Naive thymus-derived CD4-positive, alpha-beta T cell (primary cell): Measurements from ENCODE around the gene TMEM240. TPM values are rescaled to one million over a fixed set of nuclear protein-coding genes. Genes with fewer than 3 reads are reported as not detected.
A peak's percentile ranks its signal among the peaks of the same experiment; 100 is the strongest.

ENCODE experiments used
- ATAC-seq: fragments of 150-1000 bp; cut with Tn5 transposase; 2 replicates; pipeline ENCODE4 v1.10.0; 2021; ENCODE audit warnings: mild to moderate bottlenecking, moderate library complexity
- CTCF ChIA-PET: fragments of 350-600 bp; sonication (Branson Sonifier 250); formaldehyde crosslinking; loops from one replicate; lab custom pipeline; 2021; ENCODE audit warnings: antibody characterized with exemption; lab: Charles Lee
- POLR2A ChIA-PET: fragments of 350-600 bp; sonication (Branson Sonifier 250); formaldehyde crosslinking; loops from one replicate; lab custom pipeline; 2021; ENCODE audit warnings: antibody characterized with exemption, inconsistent platforms; lab: Charles Lee
- DNase-seq, 9 donors: peaks; one replicate each; pipeline versions ENCODE4 v3.0.0 to v3.0.0-alpha.2; 2020 to 2022; ENCODE audit warnings: mixed read lengths in 1 of 9
- H3K27ac ChIP-seq: one replicate; pipeline ENCODE4 v1.7.0; 2013; ENCODE audit warnings: mild to moderate bottlenecking, low read depth, low read length, moderate library complexity
- H3K27me3 ChIP-seq, 2 donors: one replicate each; pipeline ENCODE4 v1.7.0; 2013; ENCODE audit warnings: low read length in 2 of 2, mild to moderate bottlenecking in 2 of 2, moderate library complexity in 2 of 2; ENCODE audit not compliant: control insufficient read depth in 2 of 2, insufficient read depth in 2 of 2
- H3K36me3 ChIP-seq, 3 experiments: 1 replicate in 2 of 3; 2 replicates in 1 of 3; pipeline ENCODE4 v1.7.0; 2013; ENCODE audit warnings: low read length in 3 of 3, mild to moderate bottlenecking in 3 of 3, moderate library complexity in 1 of 3; ENCODE audit not compliant: insufficient read depth in 3 of 3, control insufficient read depth in 2 of 3
- H3K4me1 ChIP-seq, 2 donors: one replicate each; pipeline ENCODE4 v1.7.0; 2013; ENCODE audit warnings: low read length in 2 of 2, mild to moderate bottlenecking in 2 of 2, moderate library complexity in 1 of 2; ENCODE audit not compliant: control insufficient read depth in 2 of 2, insufficient read depth in 2 of 2
- H3K4me3 ChIP-seq: 2 replicates; pipeline ENCODE4 v1.7.0; 2013; ENCODE audit warnings: mild to moderate bottlenecking, low read length
- H3K9me3 ChIP-seq, 3 experiments: 1 replicate in 2 of 3; 2 replicates in 1 of 3; pipeline ENCODE4 v1.7.0; 2013; ENCODE audit warnings: low read length in 3 of 3; ENCODE audit not compliant: control insufficient read depth in 2 of 3
- H3K27ac Mint-ChIP-seq, 9 donors: one replicate each; pipeline ENCODE4 v1.8.0; 2020 to 2022; ENCODE audit warnings: mixed read lengths in 9 of 9, mild to moderate bottlenecking in 8 of 9, moderate library complexity in 5 of 9, inconsistent platforms in 2 of 9
- H3K27me3 Mint-ChIP-seq, 5 donors: one replicate each; pipeline ENCODE4 v1.8.0; 2021 to 2022; ENCODE audit warnings: mixed read lengths in 5 of 5, mild to moderate bottlenecking in 1 of 5
- H3K36me3 Mint-ChIP-seq, 5 donors: one replicate each; pipeline ENCODE4 v1.8.0; 2020 to 2022; ENCODE audit warnings: mixed read lengths in 5 of 5, mild to moderate bottlenecking in 3 of 5, inconsistent platforms in 1 of 5
- H3K4me1 Mint-ChIP-seq, 7 donors: one replicate each; pipeline ENCODE4 v1.8.0; 2020 to 2022; ENCODE audit warnings: mixed read lengths in 7 of 7, mild to moderate bottlenecking in 3 of 7, inconsistent platforms in 1 of 7
- H3K4me3 Mint-ChIP-seq, 10 donors: one replicate each; pipeline ENCODE4 v1.8.0; 2020 to 2022; ENCODE audit warnings: mild to moderate bottlenecking in 10 of 10, mixed read lengths in 10 of 10, moderate library complexity in 6 of 10, inconsistent platforms in 2 of 10
- H3K9me3 Mint-ChIP-seq, 11 donors: one replicate each; pipeline ENCODE4 v1.8.0; 2020 to 2022; ENCODE audit warnings: mixed read lengths in 11 of 11, mild to moderate bottlenecking in 4 of 11, inconsistent platforms in 1 of 11, moderate library complexity in 1 of 11
- intact Hi-C, 2 donors: fragments of 100-400 bp; cut with micrococcal nuclease; formaldehyde crosslinking; loops; one replicate each; pipeline ENCODE4 v1.15.1; 2023
- polyA plus RNA-seq, 2 donors: library from polyadenylated mRNA; unstranded; fragments of 300-500 nt; fragmentation: Illumina TruSeq; gene quantifications; one replicate each; pipeline ENCODE4 v1.2.3, GENCODE V29; 2021
- total RNA-seq, 6 experiments: library from RNA in 5 of 6; stranded (reverse) in 5 of 6; gene quantifications; 1 replicate in 5 of 6; 2 replicates in 1 of 6; pipeline ENCODE4 v1.2.3 and lab custom pipeline; 2021 to 2026

The TMEM240 gene
- total and polyA plus RNA-seq, 7 experiments from 2014 or later = 0.66 to 2.8 (median 1.1) TPM; not detected in 2

DNA sequence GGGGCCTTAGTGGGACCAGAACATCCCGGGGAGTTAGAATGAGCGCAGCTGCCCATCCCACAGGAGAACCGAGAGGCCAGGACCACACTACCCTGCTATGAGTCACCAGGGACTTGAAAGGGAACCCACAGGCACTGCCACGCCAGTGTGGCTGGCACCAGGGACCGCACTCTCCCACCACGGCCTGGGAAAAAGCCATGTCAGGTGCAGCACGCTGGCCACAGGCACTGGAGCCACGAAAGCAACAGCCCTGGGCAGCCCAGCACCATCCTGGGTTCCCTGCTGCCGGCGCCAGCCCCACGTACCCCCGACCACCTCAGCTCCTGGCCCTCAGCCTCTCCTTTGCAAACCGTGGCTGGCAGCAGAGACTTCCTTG, 14.1 kb upstream of the TMEM240 start:
- ATAC-seq (no peak), DNase-seq (no peak)
- no peak overlapping the region for H3K27ac ChIP-seq
- Mint-ChIP-seq H3K27ac (no peak overlapping the region), H3K4me1 (peaks cover 0 to 8% (median 0%) of the 10 kb centered on the region in 7 donors), H3K27me3 (no peaks in the 10 kb centered on the region), H3K4me3 (no peak overlapping the region), H3K36me3 (no peaks in the 10 kb centered on the region), H3K9me3 (no peaks in the 10 kb centered on the region)
- H3K4me1 ChIP-seq = no peaks in the 10 kb centered on the region
- CTCF ChIA-PET = interaction anchor here (0.6 kb wide), 1 partner anchor 117 kb away, joined by 4 read pairs; no protein-coding TSS in a partner anchor
- H3K27me3 ChIP-seq = no peaks in the 10 kb centered on the region
- peaks cover 0 to 6% (median 0%) of the 10 kb centered on the region in 3 experiments for H3K36me3 ChIP-seq
- no peaks in the 10 kb centered on the region for H3K9me3 ChIP-seq
- POLR2A ChIA-PET = no interaction called here
- H3K4me3 ChIP-seq = no peak overlapping the region
- intact Hi-C loops = no loop called here

GRCh38 chr1:1553821-1554494, 13.5 kb upstream of the TMEM240 start:
- no peaks in the 10 kb centered on the region for H3K36me3 Mint-ChIP-seq
- H3K9me3 ChIP-seq = no peaks in the 10 kb centered on the region
- peaks cover 0 to 6% (median 0%) of the 10 kb centered on the region in 3 experiments for H3K36me3 ChIP-seq
- H3K27me3 Mint-ChIP-seq = no peaks in the 10 kb centered on the region
- no peak overlapping the region for H3K4me3 Mint-ChIP-seq
- intact Hi-C loops = no loop called here
- H3K27ac Mint-ChIP-seq = peak overlapping the region in 3 of 9 donors; percentile 31 to 79 (median 55)
- H3K27me3 ChIP-seq = no peaks in the 10 kb centered on the region
- H3K4me1 ChIP-seq = no peaks in the 10 kb centered on the region
- H3K9me3 Mint-ChIP-seq = no peaks in the 10 kb centered on the region
- H3K4me1 Mint-ChIP-seq = peaks cover 0 to 6% (median 0%) of the 10 kb centered on the region in 7 donors
- no peak for ATAC-seq
- CTCF ChIA-PET = no interaction called here
- no peak overlapping the region for H3K4me3 ChIP-seq
- DNase-seq = no peak
- H3K27ac ChIP-seq = no peak overlapping the region
- POLR2A ChIA-PET = interaction anchor here (1.0 kb wide), 1 partner anchor 9 kb away, joined by 8 read pairs; no protein-coding TSS in a partner anchor

GRCh38 chr1:1552263-1552639, 11.8 kb upstream of the TMEM240 start:
- Histone ChIP-seq H3K4me3 (no peak overlapping the region), H3K27me3 (no peaks in the 10 kb centered on the region), H3K27ac (no peak overlapping the region), H3K36me3 (peaks cover 0 to 6% (median 0%) of the 10 kb centered on the region in 3 experiments), H3K4me1 (no peaks in the 10 kb centered on the region), H3K9me3 (no peaks in the 10 kb centered on the region)
- H3K4me3 Mint-ChIP-seq = no peak overlapping the region
- H3K9me3 Mint-ChIP-seq = no peaks in the 10 kb centered on the region
- no peak overlapping the region for H3K27ac Mint-ChIP-seq
- H3K27me3 Mint-ChIP-seq = no peaks in the 10 kb centered on the region
- ChIA-PET CTCF (no interaction called here), POLR2A (no interaction called here)
- intact Hi-C loops = no loop called here
- peaks cover 0 to 6% (median 0%) of the 10 kb centered on the region in 7 donors for H3K4me1 Mint-ChIP-seq
- no peaks in the 10 kb centered on the region for H3K36me3 Mint-ChIP-seq
- ATAC-seq (no peak), DNase-seq (no peak)

GRCh38 chr1:1551524-1552262, 11.3 kb upstream of the TMEM240 start:
- no peak overlapping the region for H3K4me3 ChIP-seq
- ChIA-PET CTCF (no interaction called here), POLR2A (no interaction called here)
- H3K27me3 Mint-ChIP-seq = no peaks in the 10 kb centered on the region
- ATAC-seq (no peak), DNase-seq (no peak)
- H3K9me3 ChIP-seq = no peaks in the 10 kb centered on the region
- H3K4me1 Mint-ChIP-seq = peaks cover 0 to 6% (median 0%) of the 10 kb centered on the region in 7 donors
- H3K36me3 ChIP-seq = peaks cover 0 to 6% (median 0%) of the 10 kb centered on the region in 3 experiments
- H3K36me3 Mint-ChIP-seq = no peaks in the 10 kb centered on the region
- no peaks in the 10 kb centered on the region for H3K4me1 ChIP-seq
- no peak overlapping the region for H3K4me3 Mint-ChIP-seq
- H3K9me3 Mint-ChIP-seq = no peaks in the 10 kb centered on the region
- no peak overlapping the region for H3K27ac ChIP-seq
- intact Hi-C loops = no loop called here
- H3K27ac Mint-ChIP-seq = peak overlapping the region in 2 of 9 donors; percentile 36 to 51
- no peaks in the 10 kb centered on the region for H3K27me3 ChIP-seq

DNA sequence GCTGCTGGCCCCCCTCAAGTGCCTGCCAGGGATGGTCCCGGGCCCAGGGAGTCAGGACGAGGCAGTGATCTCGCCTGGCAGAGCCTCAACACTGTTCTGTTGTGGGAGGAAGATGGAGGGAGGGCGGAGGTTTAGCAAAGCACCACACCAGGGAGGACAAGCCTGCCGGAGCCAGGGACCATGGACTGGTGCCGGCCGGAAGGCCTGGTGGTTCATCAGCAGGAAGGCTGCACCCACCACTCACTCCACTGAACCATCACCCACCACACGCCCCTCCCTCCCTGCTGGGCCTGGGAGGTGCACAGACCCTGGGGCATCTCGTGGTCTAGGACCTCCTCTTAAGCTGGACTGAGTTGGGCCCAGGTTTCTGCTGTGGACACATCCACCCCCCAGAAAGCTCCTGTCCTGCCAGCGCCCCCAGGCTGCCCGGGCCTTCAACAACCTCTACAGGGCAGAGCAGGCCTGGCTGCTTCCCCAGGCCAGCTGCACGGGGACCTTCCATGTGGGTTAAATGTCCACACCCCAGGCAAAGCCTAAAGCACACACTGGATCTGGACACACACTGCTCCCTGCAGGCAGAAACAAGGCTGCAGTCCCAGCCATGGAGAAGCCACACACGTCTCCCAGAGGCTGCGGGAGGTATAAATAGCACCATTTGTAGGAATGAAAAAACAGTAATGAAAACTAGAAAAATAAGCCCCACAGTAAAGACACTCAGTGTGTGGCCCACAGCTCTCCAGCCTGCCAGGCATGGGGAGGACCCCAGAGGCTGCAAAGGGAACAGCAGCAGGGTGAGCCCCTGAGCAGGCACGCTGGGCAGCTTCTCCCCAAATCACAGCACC, 10.4 kb upstream of the TMEM240 start:
- Mint-ChIP-seq H3K9me3 (no peaks in the 10 kb centered on the region), H3K27ac (peak overlapping the region in 2 of 9 donors; percentile 36 to 56), H3K36me3 (no peaks in the 10 kb centered on the region), H3K27me3 (no peaks in the 10 kb centered on the region), H3K4me3 (no peak overlapping the region), H3K4me1 (peaks cover 0 to 6% (median 0%) of the 10 kb centered on the region in 7 donors)
- Histone ChIP-seq H3K27ac (no peak overlapping the region), H3K4me3 (no peak overlapping the region), H3K9me3 (no peaks in the 10 kb centered on the region), H3K36me3 (peaks cover 0 to 6% (median 0%) of the 10 kb centered on the region in 3 experiments), H3K4me1 (no peaks in the 10 kb centered on the region), H3K27me3 (no peaks in the 10 kb centered on the region)
- ATAC-seq (peak; percentile 18), DNase-seq (no peak)
- intact Hi-C loops = no loop called here
- POLR2A ChIA-PET = no interaction called here
- CTCF ChIA-PET = interaction anchor here (0.8 kb wide), 1 partner anchor 46 kb away, joined by 3 read pairs; no protein-coding TSS in a partner anchor

DNA sequence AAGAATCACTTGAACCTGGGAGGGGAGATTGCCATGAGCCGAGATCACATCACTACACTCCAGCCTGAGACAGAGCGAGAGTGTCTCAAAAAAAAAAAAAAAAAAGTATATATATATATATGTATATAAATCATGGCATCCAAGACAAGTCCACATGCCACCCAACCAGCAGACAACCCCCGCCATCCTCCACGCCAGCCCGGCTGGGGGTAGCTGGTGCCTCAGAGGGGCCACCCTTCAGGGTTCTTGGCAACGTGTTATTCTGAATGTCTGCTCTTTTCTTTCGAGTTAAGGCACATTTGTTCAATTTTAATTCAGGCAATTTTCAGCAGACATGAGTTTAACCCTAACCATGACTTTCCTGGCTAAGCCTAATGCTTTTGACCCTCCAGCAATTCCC, 9.7 kb upstream of the TMEM240 start:
- peaks cover 0 to 6% (median 0%) of the 10 kb centered on the region in 3 experiments for H3K36me3 ChIP-seq
- Mint-ChIP-seq H3K27ac (no peak overlapping the region), H3K27me3 (no peaks in the 10 kb centered on the region), H3K36me3 (peaks cover 0 to 1% (median 0%) of the 10 kb centered on the region in 5 donors), H3K4me3 (no peak overlapping the region), H3K4me1 (peaks cover 0 to 6% (median 0%) of the 10 kb centered on the region in 7 donors), H3K9me3 (no peaks in the 10 kb centered on the region)
- CTCF ChIA-PET = interaction anchor here (0.8 kb wide), 1 partner anchor 46 kb away, joined by 3 read pairs; no protein-coding TSS in a partner anchor
- ATAC-seq (no peak), DNase-seq (no peak)
- H3K27me3 ChIP-seq = no peaks in the 10 kb centered on the region
- intact Hi-C loops = no loop called here
- POLR2A ChIA-PET = no interaction called here
- no peaks in the 10 kb centered on the region for H3K4me1 ChIP-seq
- H3K4me3 ChIP-seq = no peak overlapping the region
- no peaks in the 10 kb centered on the region for H3K9me3 ChIP-seq
- no peak overlapping the region for H3K27ac ChIP-seq
